ENCODE data around the gene RAD52.

The RAD52 gene

DNA sequence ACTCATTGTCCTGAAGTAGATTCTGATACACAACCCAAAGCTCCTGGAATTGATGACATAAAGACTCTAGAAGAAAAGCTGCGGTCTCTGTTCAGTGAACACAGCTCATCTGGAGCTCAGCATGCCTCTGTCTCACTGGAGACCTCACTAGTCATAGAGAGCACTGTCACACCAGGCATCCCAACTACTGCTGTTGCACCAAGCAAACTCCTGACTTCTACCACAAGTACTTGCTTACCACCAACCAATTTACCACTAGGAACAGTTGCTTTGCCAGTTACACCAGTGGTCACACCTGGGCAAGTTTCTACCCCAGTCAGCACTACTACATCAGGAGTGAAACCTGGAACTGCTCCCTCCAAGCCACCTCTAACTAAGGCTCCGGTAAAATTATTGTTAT lies 63.8 kb downstream of the RAD52 start:
- TF ChIP-seq EZH2phosphoT487 (IDR thresholded peaks at IDR 0.05; ENCODE audit: low read depth), result no peak
- TF ChIP-seq, protein P1, sequence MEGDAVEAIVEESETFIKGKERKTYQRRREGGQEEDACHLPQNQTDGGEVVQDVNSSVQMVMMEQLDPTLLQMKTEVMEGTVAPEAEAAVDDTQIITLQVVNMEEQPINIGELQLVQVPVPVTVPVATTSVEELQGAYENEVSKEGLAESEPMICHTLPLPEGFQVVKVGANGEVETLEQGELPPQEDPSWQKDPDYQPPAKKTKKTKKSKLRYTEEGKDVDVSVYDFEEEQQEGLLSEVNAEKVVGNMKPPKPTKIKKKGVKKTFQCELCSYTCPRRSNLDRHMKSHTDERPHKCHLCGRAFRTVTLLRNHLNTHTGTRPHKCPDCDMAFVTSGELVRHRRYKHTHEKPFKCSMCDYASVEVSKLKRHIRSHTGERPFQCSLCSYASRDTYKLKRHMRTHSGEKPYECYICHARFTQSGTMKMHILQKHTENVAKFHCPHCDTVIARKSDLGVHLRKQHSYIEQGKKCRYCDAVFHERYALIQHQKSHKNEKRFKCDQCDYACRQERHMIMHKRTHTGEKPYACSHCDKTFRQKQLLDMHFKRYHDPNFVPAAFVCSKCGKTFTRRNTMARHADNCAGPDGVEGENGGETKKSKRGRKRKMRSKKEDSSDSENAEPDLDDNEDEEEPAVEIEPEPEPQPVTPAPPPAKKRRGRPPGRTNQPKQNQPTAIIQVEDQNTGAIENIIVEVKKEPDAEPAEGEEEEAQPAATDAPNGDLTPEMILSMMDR (IDR thresholded peaks at IDR 0.05; ENCODE audit: low read depth, low read length), result no peak
- no peak overlapping the region for H3K4me3 ChIP-seq (ENCODE audit: low read length)
- no peaks in the 10 kb centered on the region for H3K79me2 ChIP-seq (ENCODE audit: low read length)

DNA sequence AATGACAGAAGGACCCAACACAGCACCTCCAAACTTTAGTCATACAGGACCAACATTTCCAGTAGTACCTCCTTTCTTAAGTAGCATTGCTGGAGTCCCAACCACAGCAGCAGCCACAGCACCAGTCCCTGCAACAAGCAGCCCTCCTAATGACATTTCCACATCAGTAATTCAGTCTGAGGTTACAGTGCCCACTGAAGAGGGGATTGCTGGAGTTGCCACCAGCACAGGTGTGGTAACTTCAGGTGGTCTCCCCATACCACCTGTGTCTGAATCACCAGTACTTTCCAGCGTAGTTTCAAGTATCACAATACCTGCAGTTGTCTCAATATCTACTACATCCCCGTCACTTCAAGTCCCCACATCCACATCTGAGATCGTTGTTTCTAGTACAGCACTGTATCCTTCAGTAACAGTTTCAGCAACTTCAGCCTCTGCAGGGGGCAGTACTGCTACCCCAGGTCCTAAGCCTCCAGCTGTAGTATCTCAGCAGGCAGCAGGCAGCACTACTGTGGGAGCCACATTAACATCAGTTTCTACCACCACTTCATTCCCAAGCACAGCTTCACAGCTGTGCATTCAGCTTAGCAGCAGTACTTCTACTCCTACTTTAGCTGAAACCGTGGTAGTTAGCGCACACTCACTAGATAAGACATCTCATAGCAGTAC lies 64.6 kb downstream of the RAD52 start:
- no peaks in the 10 kb centered on the region for H3K27me3 ChIP-seq (ENCODE audit: low read depth, low read length)
- TF ChIP-seq, protein P1 (IDR thresholded peaks at IDR 0.05; ENCODE audit: low read depth, low read length), result no peak
- TF ChIP-seq EZH2phosphoT487 (IDR thresholded peaks at IDR 0.05; ENCODE audit: low read depth), result no peak
- no peaks in the 10 kb centered on the region for H3K9me3 ChIP-seq (ENCODE audit: insufficient read depth, low read length)
- H3K4me3 ChIP-seq (ENCODE audit: low read length), result no peak overlapping the region
- H3K27ac ChIP-seq (ENCODE audit: low read length), result no peak overlapping the region
- H3K4me2 ChIP-seq (ENCODE audit: low read length), result no peak overlapping the region
- no peak overlapping the region for H3K9ac ChIP-seq (ENCODE audit: low read length)
- H3K79me2 ChIP-seq (ENCODE audit: low read length), result no peaks in the 10 kb centered on the region
- H3K4me1 ChIP-seq (ENCODE audit: low read length), result peaks cover 47% of the 10 kb centered on the region
- peaks cover 76% of the 10 kb centered on the region for H3K36me3 ChIP-seq (replicated peaks; ENCODE audit: low read depth, low read length)
- no peak overlapping the region for H2AFZ ChIP-seq (ENCODE audit: low read depth, low read length)
- no peaks in the 10 kb centered on the region for H4K20me1 ChIP-seq (ENCODE audit: insufficient read depth, low read length)

More for the DNA sequence above, 63.8 kb downstream of the RAD52 start:
- no peaks in the 10 kb centered on the region for H3K9me3 ChIP-seq (ENCODE audit: insufficient read depth, low read length)
- H3K36me3 ChIP-seq (replicated peaks; ENCODE audit: low read depth, low read length), result peaks cover 75% of the 10 kb centered on the region
- no peaks in the 10 kb centered on the region for H3K27me3 ChIP-seq (ENCODE audit: low read depth, low read length)
- H3K9ac ChIP-seq (ENCODE audit: low read length), result no peak overlapping the region
- H2AFZ ChIP-seq (ENCODE audit: low read depth, low read length), result no peak overlapping the region
- H3K4me1 ChIP-seq (ENCODE audit: low read length), result peaks cover 39% of the 10 kb centered on the region
- no peaks in the 10 kb centered on the region for H4K20me1 ChIP-seq (ENCODE audit: insufficient read depth, low read length)
- no peak overlapping the region for H3K27ac ChIP-seq (ENCODE audit: low read length)
- no peak overlapping the region for H3K4me2 ChIP-seq (ENCODE audit: low read length)

DNA sequence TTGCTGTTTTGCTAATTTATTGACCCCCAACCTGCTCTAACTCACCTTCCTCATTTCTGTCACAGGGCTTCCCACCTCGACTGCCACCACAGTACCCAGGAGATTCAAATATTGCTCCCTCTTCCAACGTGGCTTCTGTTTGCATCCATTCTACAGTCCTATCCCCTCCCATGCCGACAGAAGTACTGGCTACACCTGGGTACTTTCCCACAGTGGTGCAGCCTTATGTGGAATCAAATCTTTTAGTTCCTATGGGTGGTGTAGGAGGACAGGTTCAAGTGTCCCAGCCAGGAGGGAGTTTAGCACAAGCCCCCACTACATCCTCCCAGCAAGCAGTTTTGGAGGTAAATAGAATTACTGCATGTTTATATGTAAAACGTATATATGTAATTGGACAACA lies 68.8 kb downstream of the RAD52 start:
- no peak overlapping the region for H3K4me3 ChIP-seq (ENCODE audit: low read length)
- no peaks in the 10 kb centered on the region for H3K79me2 ChIP-seq (ENCODE audit: low read length)
- H3K27ac ChIP-seq (ENCODE audit: low read length), result no peak overlapping the region
- H3K9me3 ChIP-seq (ENCODE audit: insufficient read depth, low read length), result no peaks in the 10 kb centered on the region
- H2AFZ ChIP-seq (ENCODE audit: low read depth, low read length), result no peak overlapping the region
- H3K4me2 ChIP-seq (ENCODE audit: low read length), result no peak overlapping the region
- H3K4me1 ChIP-seq (ENCODE audit: low read length), result peaks cover 42% of the 10 kb centered on the region
- no peaks in the 10 kb centered on the region for H3K27me3 ChIP-seq (ENCODE audit: low read depth, low read length)
- TF ChIP-seq EZH2phosphoT487 (IDR thresholded peaks at IDR 0.05; ENCODE audit: low read depth), result no peak
- TF ChIP-seq, protein P1 (IDR thresholded peaks at IDR 0.05; ENCODE audit: low read depth, low read length), result no peak
- peaks cover 72% of the 10 kb centered on the region for H3K36me3 ChIP-seq (replicated peaks; ENCODE audit: low read depth, low read length)
- H3K9ac ChIP-seq (ENCODE audit: low read length), result no peak overlapping the region
- no peaks in the 10 kb centered on the region for H4K20me1 ChIP-seq (ENCODE audit: insufficient read depth, low read length)

DNA sequence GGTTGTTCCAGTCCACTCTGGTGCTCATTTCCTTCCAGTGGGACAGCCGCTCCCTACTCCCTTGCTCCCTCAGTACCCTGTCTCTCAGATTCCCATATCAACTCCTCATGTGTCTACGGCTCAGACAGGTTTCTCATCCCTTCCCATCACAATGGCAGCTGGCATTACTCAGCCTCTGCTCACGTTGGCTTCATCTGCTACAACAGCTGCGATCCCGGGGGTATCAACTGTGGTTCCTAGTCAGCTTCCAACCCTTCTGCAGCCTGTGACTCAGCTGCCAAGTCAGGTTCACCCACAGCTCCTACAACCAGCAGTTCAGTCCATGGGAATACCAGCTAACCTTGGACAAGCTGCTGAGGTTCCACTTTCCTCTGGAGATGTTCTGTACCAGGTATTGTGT lies 69.9 kb downstream of the RAD52 start:
- no peaks in the 10 kb centered on the region for H3K79me2 ChIP-seq (ENCODE audit: low read length)
- H3K9me3 ChIP-seq (ENCODE audit: insufficient read depth, low read length), result no peaks in the 10 kb centered on the region
- no peaks in the 10 kb centered on the region for H4K20me1 ChIP-seq (ENCODE audit: insufficient read depth, low read length)
- TF ChIP-seq, protein P1 (IDR thresholded peaks at IDR 0.05; ENCODE audit: low read depth, low read length), result no peak
- no peak for TF ChIP-seq EZH2phosphoT487 (IDR thresholded peaks at IDR 0.05; ENCODE audit: low read depth)
- H3K36me3 ChIP-seq (replicated peaks; ENCODE audit: low read depth, low read length), result peaks cover 69% of the 10 kb centered on the region
- H3K4me2 ChIP-seq (ENCODE audit: low read length), result no peak overlapping the region
- no peak overlapping the region for H2AFZ ChIP-seq (ENCODE audit: low read depth, low read length)
- peaks cover 42% of the 10 kb centered on the region for H3K4me1 ChIP-seq (ENCODE audit: low read length)
- no peaks in the 10 kb centered on the region for H3K27me3 ChIP-seq (ENCODE audit: low read depth, low read length)
- H3K9ac ChIP-seq (ENCODE audit: low read length), result no peak overlapping the region
- no peak overlapping the region for H3K27ac ChIP-seq (ENCODE audit: low read length)
- no peak overlapping the region for H3K4me3 ChIP-seq (ENCODE audit: low read length)
